Smooth muscle cell (in vitro differentiated cells): ENCODE measurements around the gene ACTR8. TPM values are rescaled to one million over a fixed set of nuclear protein-coding genes. Genes with fewer than 3 reads are reported as not detected.

Experiments used
- DNase-seq: peaks from one replicate; lab custom pipeline; 2025; ENCODE audit not compliant: unreplicated experiment; lab: John Stamatoyannopoulos, UW
- H2AFZ ChIP-seq: fragments of 200-600 bp; sonication (generic); 2 replicates; pipeline ENCODE4 v1.6.0; 2016; ENCODE audit warnings: antibody characterized with exemption, low read depth, mild to moderate bottlenecking
- H3F3A ChIP-seq: fragments of 200-600 bp; sonication (generic); 2 replicates; pipeline ENCODE4 v1.6.0; 2017; ENCODE audit warnings: antibody characterized with exemption, low read depth
- H3K27ac ChIP-seq: fragments of 200-600 bp; sonication (generic); 2 replicates; pipeline ENCODE4 v1.5.1; 2016; ENCODE audit warnings: low read depth, mild to moderate bottlenecking
- H3K27me3 ChIP-seq: fragments of 200-600 bp; sonication (generic); 2 replicates; pipeline ENCODE4 v1.6.1; 2016; ENCODE audit warnings: low read depth, mild to moderate bottlenecking
- H3K36me3 ChIP-seq: fragments of 200-600 bp; sonication (generic); 2 replicates; pipeline ENCODE4 v1.5.1; 2016; ENCODE audit warnings: low read depth
- H3K4me1 ChIP-seq: fragments of 200-600 bp; sonication (generic); 2 replicates; pipeline ENCODE4 v1.5.1; 2016; ENCODE audit warnings: low read depth
- H3K4me2 ChIP-seq: fragments of 200-600 bp; sonication (generic); 2 replicates; pipeline ENCODE4 v1.6.0; 2016; ENCODE audit warnings: mild to moderate bottlenecking
- H3K4me3 ChIP-seq: fragments of 200-600 bp; sonication (generic); 2 replicates; pipeline ENCODE4 v1.5.1; 2016; ENCODE audit warnings: mild to moderate bottlenecking
- H3K79me2 ChIP-seq: fragments of 200-600 bp; sonication (generic); 2 replicates; pipeline ENCODE4 v1.6.0; 2016; ENCODE audit warnings: low read depth, mild to moderate bottlenecking
- H3K9ac ChIP-seq: fragments of 200-600 bp; sonication (generic); 2 replicates; pipeline ENCODE4 v1.6.0; 2016; ENCODE audit warnings: low read depth
- H3K9me3 ChIP-seq: fragments of 200-600 bp; sonication (generic); replicated peaks from 2 replicates; pipeline ENCODE4 v1.5.1; 2016; ENCODE audit warnings: low read depth
- H4K20me1 ChIP-seq: fragments of 200-600 bp; sonication (generic); 2 replicates; pipeline ENCODE4 v1.6.0; 2016; ENCODE audit warnings: low read depth
- whole genome bisulfite sequencing: methylation state at CpG from one replicate; pipeline ENCODE4 v1.1.7; 2016; ENCODE audit warnings: low lambda C conversion rate; 5-methylcytosine and 5-hydroxymethylcytosine counted together
- polyA plus RNA-seq: library from polyadenylated mRNA; unstranded; fragments of >200 nt; fragmentation: Nextera tagmentation; extraction: Ambion mirVana; gene quantifications from 2 replicates; pipeline ENCODE4 v1.2.1, GENCODE V29; 2016
- total RNA-seq: library from RNA; depleted of rRNA; stranded (reverse); fragments of >200 nt; gene quantifications from 2 replicates; pipeline ENCODE4 v1.2.3, GENCODE V29; 2014
- TF ChIP-seq, protein P1 (sequence below): fragments of 200-600 bp; sonication (generic); IDR thresholded peaks from 2 replicates; pipeline ENCODE4 v1.5.1; 2017; ENCODE audit warnings: borderline replicate concordance, mild to moderate bottlenecking, antibody characterized with exemption; ENCODE audit not compliant: insufficient read depth, poor library complexity, severe bottlenecking

The ACTR8 gene
- total and polyA plus RNA-seq, 2 experiments from 2014 or later, result 17.4 to 23.1 TPM

DNA sequence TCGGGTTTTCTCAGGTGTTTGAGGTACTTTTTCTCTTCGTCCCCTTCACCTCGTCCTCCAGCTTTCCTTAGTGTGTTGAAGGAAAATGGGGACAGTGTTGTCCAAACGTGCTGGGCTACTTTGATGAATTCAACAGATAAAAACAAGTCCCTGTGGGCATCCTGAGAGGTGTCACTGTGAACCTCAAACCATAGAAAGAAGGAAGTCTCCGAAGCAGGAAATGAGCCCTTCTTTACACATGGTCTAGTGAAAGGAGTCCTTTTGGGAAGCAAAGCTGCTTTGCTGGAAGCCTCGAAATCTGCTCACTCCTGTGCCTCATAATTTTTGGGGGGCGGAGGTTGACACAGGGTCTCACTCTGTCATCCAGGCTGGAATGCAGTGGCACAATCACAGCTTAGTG lies 25.0 kb downstream of the ACTR8 start:
- 77% methylated on average over 7 of the region's 7 CpGs for WGBS
- no peaks in the 10 kb centered on the region for H3K36me3 ChIP-seq
- no peak overlapping the region for H2AFZ ChIP-seq
- no peaks in the 10 kb centered on the region for H3K9me3 ChIP-seq
- H4K20me1 ChIP-seq, result no peaks in the 10 kb centered on the region
- no peaks in the 10 kb centered on the region for H3K79me2 ChIP-seq
- no peak overlapping the region for H3K9ac ChIP-seq
- H3F3A ChIP-seq, result no peaks in the 10 kb centered on the region
- no peak for DNase-seq
- no peak overlapping the region for H3K4me3 ChIP-seq
- no peaks in the 10 kb centered on the region for H3K4me1 ChIP-seq
- TF ChIP-seq, protein P1, sequence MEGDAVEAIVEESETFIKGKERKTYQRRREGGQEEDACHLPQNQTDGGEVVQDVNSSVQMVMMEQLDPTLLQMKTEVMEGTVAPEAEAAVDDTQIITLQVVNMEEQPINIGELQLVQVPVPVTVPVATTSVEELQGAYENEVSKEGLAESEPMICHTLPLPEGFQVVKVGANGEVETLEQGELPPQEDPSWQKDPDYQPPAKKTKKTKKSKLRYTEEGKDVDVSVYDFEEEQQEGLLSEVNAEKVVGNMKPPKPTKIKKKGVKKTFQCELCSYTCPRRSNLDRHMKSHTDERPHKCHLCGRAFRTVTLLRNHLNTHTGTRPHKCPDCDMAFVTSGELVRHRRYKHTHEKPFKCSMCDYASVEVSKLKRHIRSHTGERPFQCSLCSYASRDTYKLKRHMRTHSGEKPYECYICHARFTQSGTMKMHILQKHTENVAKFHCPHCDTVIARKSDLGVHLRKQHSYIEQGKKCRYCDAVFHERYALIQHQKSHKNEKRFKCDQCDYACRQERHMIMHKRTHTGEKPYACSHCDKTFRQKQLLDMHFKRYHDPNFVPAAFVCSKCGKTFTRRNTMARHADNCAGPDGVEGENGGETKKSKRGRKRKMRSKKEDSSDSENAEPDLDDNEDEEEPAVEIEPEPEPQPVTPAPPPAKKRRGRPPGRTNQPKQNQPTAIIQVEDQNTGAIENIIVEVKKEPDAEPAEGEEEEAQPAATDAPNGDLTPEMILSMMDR, result no peak
- no peaks in the 10 kb centered on the region for H3K27me3 ChIP-seq
- no peak overlapping the region for H3K4me2 ChIP-seq
- H3K27ac ChIP-seq, result no peak overlapping the region

DNA sequence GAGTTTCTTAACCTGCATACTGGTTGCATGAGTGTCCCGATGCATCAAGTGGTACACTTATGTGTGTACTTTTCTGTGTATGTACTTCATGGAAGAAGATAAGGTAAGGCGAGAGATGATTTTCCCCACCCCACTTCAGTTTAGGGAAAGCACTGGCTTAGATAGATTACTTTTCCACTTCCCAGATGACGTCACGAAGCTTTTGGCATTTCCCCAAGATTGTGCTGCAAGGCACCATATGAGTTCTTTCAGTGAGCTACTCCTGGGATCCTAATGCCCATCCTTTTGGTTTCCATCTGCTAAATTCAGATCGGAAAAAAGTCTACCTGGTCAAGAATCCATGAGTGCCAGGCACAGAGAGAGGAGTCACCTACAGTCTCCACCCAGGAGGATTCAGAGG lies 31.1 kb downstream of the ACTR8 start:
- no peak for DNase-seq
- H3K9ac ChIP-seq, result no peak overlapping the region
- no peak overlapping the region for H3K4me2 ChIP-seq
- no peaks in the 10 kb centered on the region for H3K79me2 ChIP-seq
- no peak overlapping the region for H3K4me3 ChIP-seq
- WGBS, result 78% methylated on average over 5 of the region's 5 CpGs
- H3K36me3 ChIP-seq, result no peaks in the 10 kb centered on the region
- no peaks in the 10 kb centered on the region for H3F3A ChIP-seq
- no peaks in the 10 kb centered on the region for H4K20me1 ChIP-seq
- no peaks in the 10 kb centered on the region for H3K9me3 ChIP-seq
- TF ChIP-seq, protein P1, result no peak
- peaks cover 3% of the 10 kb centered on the region for H3K4me1 ChIP-seq
- H3K27me3 ChIP-seq, result peaks cover 30% of the 10 kb centered on the region
- no peak overlapping the region for H2AFZ ChIP-seq
- H3K27ac ChIP-seq, result no peak overlapping the region

DNA sequence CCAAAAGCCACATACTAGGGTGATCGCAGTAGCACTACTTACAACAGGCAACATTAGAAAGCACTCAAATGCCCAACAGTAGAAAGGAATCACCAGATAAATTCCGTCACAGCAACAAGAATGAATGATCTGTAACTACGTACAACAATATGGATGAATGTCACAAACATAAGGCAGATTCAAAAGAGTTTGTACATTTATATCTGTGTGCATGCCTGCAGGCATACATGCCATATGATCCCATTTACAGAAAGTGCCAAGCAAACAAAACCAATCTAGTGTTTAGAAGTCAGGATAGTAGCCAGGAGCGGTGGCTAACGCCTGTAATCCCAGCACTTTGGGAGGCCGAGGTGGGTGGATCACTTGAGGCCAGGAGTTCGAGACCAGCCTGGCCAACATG lies 32.0 kb downstream of the ACTR8 start:
- peaks cover 40% of the 10 kb centered on the region for H3K27me3 ChIP-seq
- TF ChIP-seq, protein P1, result no peak

DNA sequence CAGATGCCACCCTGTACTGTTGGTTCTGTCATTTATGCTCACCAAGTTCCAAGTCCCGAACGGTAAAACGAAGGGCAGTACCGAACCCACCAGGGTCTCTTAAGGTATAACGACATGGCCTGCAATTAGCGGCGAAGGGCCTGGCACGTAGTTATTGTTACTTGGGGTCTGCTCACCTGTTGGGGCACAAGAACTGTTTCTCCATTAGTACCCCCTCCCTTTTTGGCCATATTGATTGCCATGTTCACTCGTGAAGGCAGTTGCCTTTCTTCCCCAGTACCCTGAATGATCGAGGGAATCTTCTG lies 35.1 kb downstream of the ACTR8 start:
- H3K4me3 ChIP-seq, result peak overlapping the region; percentile 75
- no peaks in the 10 kb centered on the region for H3K36me3 ChIP-seq
- WGBS, result 71% methylated on average over 10 of the region's 10 CpGs
- no peak overlapping the region for H3K27ac ChIP-seq
- H4K20me1 ChIP-seq, result no peaks in the 10 kb centered on the region
- no peak overlapping the region for H3K9ac ChIP-seq
- no peak for DNase-seq
- H3K9me3 ChIP-seq, result no peaks in the 10 kb centered on the region
- H3K4me2 ChIP-seq, result peak overlapping the region; percentile 97
- H2AFZ ChIP-seq, result no peak overlapping the region
- peaks cover 42% of the 10 kb centered on the region for H3K27me3 ChIP-seq
- no peaks in the 10 kb centered on the region for H3K79me2 ChIP-seq
- TF ChIP-seq, protein P1, result no peak
- no peaks in the 10 kb centered on the region for H3F3A ChIP-seq
- H3K4me1 ChIP-seq, result peaks cover 3% of the 10 kb centered on the region

More for the DNA sequence above, 32.0 kb downstream of the ACTR8 start:
- Histone ChIP-seq H3K9ac (no peak overlapping the region), H4K20me1 (no peaks in the 10 kb centered on the region), H3K4me3 (no peak overlapping the region), H3K4me1 (peaks cover 3% of the 10 kb centered on the region), H3K9me3 (no peaks in the 10 kb centered on the region), H3K4me2 (no peak overlapping the region), H2AFZ (no peak overlapping the region), H3K79me2 (no peaks in the 10 kb centered on the region), H3F3A (no peaks in the 10 kb centered on the region), H3K27ac (no peak overlapping the region), H3K36me3 (no peaks in the 10 kb centered on the region)
- DNase-seq, result no peak
- 98% methylated on average over 7 of the region's 7 CpGs for WGBS
